HG03571 (cell line): ENCODE measurements around the gene DHX15.
"Not testable (repeated sequence)": the region's sequence is repeated elsewhere in the genome, so short reads cannot be mapped to it uniquely, and the experiment has no call there.

ENCODE experiments used
- ATAC-seq: cut with Tn5 transposase; IDR thresholded peaks from one replicate; pipeline ENCODE4 v1.9.1; 2021; ENCODE audit not compliant: unreplicated experiment

The DHX15 gene

GRCh38 chr4:24550441-24551175, 33.7 kb downstream of the DHX15 start:
- ATAC-seq: no peak

GRCh38 chr4:24547979-24548378, 36.4 kb downstream of the DHX15 start:
- ATAC-seq: no peak

GRCh38 chr4:24544208-24544988, 40.0 kb downstream of the DHX15 start:
- ATAC-seq: no peak

GRCh38 chr4:24537025-24537424, 47.3 kb downstream of the DHX15 start:
- no peak for ATAC-seq

GRCh38 chr4:24535399-24535798, 49.0 kb downstream of the DHX15 start:
- ATAC-seq: no peak

GRCh38 chr4:24533364-24533763, 51.0 kb downstream of the DHX15 start:
- ATAC-seq: no peak

GRCh38 chr4:24529555-24529954, 54.8 kb downstream of the DHX15 start:
- no peak for ATAC-seq

GRCh38 chr4:24527371-24527770, 57.0 kb downstream of the DHX15 start:
- no peak for ATAC-seq

- no peak for ATAC-seq
Measured at GRCh38 chr4:24521544-24521943, 62.8 kb downstream of the DHX15 start.

GRCh38 chr4:24519649-24520048, 64.7 kb downstream of the DHX15 start:
- ATAC-seq: no peak

GRCh38 chr4:24517676-24518075, 66.7 kb downstream of the DHX15 start:
- no peak for ATAC-seq

- no peak for ATAC-seq
Measured at GRCh38 chr4:24516926-24517325, 67.4 kb downstream of the DHX15 start.

GRCh38 chr4:24515698-24516097, 68.7 kb downstream of the DHX15 start:
- no peak for ATAC-seq

- no peak for ATAC-seq
Measured at GRCh38 chr4:24514808-24515207, 69.5 kb downstream of the DHX15 start.

GRCh38 chr4:24513718-24514117, 70.6 kb downstream of the DHX15 start:
- no peak for ATAC-seq

GRCh38 chr4:24511371-24512063, 72.8 kb downstream of the DHX15 start:
- no peak for ATAC-seq

- ATAC-seq: no peak
Measured at GRCh38 chr4:24510091-24510490, 74.3 kb downstream of the DHX15 start.

- no peak for ATAC-seq
Measured at GRCh38 chr4:24508541-24508940, 75.8 kb downstream of the DHX15 start.

GRCh38 chr4:24507439-24507838, 76.9 kb downstream of the DHX15 start:
- no peak for ATAC-seq

GRCh38 chr4:24503090-24503489, 81.3 kb downstream of the DHX15 start:
- not testable (repeated sequence) for ATAC-seq

- no peak for ATAC-seq
Measured at GRCh38 chr4:24497221-24497620, 87.1 kb downstream of the DHX15 start.

GRCh38 chr4:24496597-24496996, 87.8 kb downstream of the DHX15 start:
- ATAC-seq: no peak
